Measurements from ENCODE around the gene SPTBN1. TPM values are rescaled to one million over a fixed set of nuclear protein-coding genes. Genes with fewer than 3 reads are reported as not detected.

Gene SPTBN1
- total RNA-seq, 1 experiment from 2014 or later, result 120 TPM

DNA sequence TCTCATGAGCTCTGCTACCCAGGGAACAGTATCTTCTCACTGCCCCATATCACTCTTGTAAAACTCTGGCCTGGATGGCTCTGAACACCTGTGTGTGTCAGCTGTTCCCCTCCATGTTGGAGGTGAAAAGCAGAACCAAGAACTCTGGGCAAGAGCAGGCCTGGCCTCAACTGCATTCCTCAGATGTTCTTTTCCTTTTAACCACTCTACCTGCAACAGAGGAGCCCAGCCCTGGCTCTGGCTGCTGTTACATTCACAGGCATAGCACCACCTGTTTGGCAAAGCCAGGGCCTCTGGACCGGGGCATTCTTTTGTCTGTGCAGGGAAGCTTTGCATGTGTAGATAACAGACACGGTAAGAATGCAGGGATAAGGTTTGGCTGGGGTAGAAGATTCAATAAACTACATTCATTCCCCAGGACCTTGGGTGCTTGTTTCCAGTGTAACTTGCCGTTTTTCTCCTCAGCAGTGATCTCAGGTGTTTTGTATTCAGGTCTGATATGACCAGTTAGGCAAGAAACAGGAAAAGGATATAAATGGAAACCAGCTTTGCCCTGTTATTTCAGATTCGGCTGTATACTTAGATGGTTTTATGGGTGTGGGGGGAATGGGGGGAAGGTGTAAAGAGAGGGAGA is 95.1 kb downstream of the SPTBN1 start:
- no peak for DNase-seq (ENCODE audit: low read depth)

- DNase-seq (ENCODE audit: low read depth), result no peak
These were observed 96.9 kb downstream of the SPTBN1 start for GRCh38 chr2:54553075-54553474.

DNA sequence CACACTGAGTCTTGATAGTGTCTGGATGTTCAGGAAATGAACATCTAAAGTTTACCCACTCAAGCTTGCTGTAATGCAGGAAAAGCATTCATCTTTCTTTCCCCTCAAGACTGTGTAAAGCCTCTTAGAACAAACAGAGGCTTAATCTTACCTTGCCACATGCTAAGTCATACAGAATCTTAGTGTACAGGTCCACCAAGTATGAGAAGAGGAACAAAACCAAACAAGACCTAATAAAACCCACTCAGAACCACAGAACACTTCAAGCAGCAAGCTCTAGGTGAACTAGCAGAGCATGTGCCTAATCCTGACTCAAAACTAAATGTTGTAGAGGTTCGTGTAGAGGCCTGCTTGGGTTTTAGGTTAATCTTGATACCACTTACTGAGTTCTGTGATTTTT is 97.6 kb downstream of the SPTBN1 start:
- no peak for DNase-seq (ENCODE audit: low read depth)

- peak; percentile 58 for DNase-seq (ENCODE audit: low read depth)
These were observed 99.3 kb downstream of the SPTBN1 start for GRCh38 chr2:54555318-54555837.

- DNase-seq (ENCODE audit: low read depth), result peak; percentile 71
These were observed 100.5 kb downstream of the SPTBN1 start for GRCh38 chr2:54556621-54557121.

DNA sequence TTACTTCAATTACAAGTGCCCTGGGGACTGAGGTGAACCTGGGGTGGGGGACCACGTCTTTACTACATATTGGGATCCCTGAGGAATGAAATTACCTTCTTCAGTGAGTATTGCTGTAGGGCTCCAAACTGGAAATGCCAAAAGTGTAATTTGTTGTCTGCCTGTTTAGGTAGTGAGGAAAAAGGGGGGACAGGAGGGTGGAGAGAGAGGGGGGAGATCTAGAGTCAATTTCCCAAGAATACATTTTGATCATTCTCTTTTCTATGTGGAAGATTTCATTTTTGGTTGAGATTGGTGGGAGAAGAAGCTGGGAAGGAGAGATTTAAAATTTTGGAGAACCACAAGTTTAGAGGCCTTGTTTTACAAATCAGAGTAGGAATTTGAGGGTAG is 101.1 kb downstream of the SPTBN1 start:
- DNase-seq (ENCODE audit: low read depth), result no peak

- no peak for DNase-seq (ENCODE audit: low read depth)
These were observed 101.6 kb downstream of the SPTBN1 start for GRCh38 chr2:54557601-54558187.

DNA sequence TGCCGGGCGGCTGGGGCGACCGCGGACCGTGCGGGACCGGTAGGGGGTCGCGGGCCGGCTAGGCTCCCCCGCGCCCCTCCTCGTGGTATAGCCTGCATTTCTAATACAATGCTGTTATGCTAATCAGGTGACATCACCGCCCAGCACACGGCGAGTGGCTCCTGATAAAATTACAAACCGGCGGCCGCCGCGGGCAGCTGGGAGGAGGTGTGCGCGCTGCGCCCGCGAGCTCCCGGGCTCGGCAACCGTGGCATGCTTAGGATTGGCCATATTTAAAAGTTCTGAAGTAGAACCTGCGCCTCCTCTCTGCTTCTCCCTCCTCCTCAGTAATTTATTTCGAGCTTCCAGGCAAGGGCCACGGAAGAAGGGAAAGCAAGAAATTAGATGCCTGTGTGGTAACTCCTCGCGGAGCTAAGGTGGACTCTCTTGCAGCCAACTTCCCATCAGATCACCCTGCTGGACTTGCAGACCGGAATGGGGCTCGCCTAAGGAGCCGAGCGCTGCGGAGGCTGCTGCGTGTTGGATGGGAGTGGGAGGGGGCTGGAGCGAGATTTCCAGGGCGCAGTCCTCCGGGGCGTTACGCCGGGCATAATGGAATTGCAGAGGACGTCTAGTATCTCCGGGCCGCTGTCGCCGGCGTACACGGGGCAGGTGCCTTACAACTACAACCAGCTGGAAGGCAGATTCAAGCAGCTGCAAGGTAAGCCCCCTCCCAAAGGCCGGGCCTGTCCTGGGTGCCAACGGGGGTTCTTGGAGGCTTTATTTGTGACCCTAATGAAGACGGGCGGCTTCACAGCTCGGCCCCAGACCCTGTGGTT is 102.3 kb downstream of the SPTBN1 start:
- DNase-seq (ENCODE audit: low read depth), result no peak

DNA sequence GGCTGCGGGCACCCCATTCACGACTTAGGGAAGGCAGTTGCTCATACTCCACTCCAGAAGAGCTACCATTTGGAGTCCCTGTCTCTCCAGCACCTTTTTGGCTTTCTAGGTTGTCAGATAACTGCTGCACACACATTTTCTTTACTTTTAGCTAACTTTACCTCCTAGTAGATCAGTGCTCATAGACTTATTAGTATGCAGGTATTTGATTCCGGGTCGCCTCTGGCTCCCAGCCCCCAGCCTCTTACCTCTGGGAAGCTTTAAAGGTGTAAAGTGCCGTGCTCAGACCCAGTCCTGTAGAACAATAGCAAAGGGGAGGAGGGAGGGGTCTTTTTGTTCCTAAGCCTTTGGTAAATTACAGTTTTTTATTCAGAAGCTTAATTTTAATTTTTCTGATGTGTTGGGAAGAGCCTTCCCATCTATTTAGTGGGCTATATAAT is 102.9 kb downstream of the SPTBN1 start:
- no peak for DNase-seq (ENCODE audit: low read depth)

DNA sequence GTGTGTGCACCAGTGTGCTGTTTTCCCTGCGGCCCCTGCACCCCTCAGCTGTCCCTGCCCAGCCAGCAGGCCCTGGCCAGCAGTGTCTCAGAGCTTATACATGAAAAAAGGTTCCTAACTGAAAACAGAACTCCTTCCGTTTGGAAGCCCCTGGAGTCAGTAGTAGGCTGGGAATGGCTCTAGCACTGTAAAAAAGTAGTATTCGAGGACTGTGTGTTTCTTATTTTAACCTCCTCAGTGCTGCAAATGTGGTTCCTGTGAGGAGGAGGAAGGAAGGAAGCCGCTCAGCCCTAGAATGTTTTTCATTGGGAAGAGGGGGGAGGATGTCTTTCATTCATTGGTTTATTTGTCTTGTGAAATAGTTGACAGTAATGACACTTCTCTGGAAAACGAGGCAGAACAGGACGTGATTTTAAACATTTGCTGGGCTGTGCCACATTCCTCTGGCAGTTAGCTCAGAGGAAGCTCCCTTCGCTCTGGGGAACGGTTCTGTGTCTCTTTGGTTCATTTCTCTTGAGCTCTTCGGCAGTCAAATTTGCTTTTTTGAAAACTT is 103.5 kb downstream of the SPTBN1 start:
- peak; percentile 90 for DNase-seq (ENCODE audit: low read depth)

DNA sequence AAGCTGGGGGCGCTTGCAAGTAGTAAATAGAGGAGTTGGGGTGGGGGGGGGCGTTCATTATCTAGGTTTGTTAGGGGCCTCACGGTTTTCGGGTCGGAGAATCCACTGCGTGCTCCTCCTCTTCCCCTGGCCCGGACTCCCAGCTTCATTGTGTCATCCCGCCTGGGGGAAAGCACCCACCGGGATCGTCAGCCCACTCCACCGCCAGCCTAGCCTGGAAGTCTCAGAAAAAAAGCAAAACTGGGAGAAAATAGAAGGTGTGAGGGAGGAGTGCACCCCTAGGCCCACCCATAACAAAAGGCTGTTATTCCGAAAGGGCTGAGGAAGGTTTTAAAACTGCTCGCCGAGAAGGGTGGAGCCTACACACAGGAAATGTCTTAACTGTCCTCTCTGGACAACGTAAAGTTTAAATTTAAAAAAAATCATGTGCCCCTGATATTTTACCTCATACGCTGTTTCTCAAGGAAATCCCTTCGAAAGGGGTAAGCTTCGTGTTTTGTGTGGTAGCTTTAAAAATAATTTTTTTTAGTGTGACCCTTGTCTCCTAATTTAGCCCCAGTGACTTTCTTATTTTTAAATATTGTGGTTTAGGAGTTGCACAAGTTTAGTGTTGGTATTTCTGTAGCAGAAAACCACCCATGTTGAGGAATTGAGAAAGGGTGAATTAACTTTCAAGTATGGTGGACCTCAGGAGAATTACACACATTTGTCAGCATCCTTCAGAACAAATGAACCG is 104.2 kb downstream of the SPTBN1 start:
- DNase-seq (ENCODE audit: low read depth), result peak; percentile 83

GRCh38 chr2:54561010-54561409 is 104.9 kb downstream of the SPTBN1 start:
- no peak for DNase-seq (ENCODE audit: low read depth)

GRCh38 chr2:54564439-54564838 is 108.3 kb downstream of the SPTBN1 start:
- DNase-seq (ENCODE audit: low read depth), result no peak

- no peak for DNase-seq (ENCODE audit: low read depth)
These were observed 109.4 kb downstream of the SPTBN1 start for GRCh38 chr2:54565551-54565950.

DNA sequence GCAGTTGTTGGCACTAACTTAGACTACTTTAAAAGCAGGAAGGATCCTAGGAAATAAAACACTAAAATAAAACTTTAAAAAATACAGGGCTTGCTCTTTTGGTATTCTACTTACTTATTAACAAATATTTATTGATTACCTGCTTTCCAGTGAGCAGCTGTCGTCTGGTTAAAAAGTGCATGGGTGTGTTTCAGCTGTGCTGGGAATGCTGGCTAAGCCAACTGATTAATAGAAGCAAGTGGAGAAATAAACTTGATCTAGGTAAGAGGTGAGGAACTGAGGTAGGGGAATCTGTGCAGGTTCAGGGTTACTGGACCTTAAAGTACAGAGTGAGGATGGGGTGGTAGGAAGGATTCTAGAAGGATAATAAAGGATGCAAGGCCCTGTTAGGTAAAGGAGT is 110.8 kb downstream of the SPTBN1 start:
- DNase-seq (ENCODE audit: low read depth), result no peak

DNA sequence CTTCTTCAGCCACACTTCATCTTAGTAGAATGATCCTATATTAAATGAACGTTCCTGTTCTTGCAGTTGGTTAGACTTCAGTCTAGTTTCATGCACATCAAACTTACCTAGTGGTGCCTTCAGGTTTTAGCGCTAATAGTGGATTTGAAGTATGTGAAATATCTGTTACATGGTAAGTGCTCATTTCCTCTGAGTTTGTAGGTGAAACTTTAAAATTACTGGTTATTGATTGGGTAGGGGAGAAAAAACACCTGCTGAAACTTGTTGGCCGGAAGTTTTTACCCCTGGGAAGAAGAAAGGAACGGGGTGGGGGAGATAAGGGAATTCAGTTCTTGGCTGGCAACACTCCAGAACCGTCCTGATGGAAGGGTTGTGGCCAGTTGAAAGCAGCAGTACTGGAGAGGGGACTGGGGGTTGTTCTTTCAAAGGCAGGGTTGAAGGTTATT is 112.8 kb downstream of the SPTBN1 start:
- no peak for DNase-seq (ENCODE audit: low read depth)

DNA sequence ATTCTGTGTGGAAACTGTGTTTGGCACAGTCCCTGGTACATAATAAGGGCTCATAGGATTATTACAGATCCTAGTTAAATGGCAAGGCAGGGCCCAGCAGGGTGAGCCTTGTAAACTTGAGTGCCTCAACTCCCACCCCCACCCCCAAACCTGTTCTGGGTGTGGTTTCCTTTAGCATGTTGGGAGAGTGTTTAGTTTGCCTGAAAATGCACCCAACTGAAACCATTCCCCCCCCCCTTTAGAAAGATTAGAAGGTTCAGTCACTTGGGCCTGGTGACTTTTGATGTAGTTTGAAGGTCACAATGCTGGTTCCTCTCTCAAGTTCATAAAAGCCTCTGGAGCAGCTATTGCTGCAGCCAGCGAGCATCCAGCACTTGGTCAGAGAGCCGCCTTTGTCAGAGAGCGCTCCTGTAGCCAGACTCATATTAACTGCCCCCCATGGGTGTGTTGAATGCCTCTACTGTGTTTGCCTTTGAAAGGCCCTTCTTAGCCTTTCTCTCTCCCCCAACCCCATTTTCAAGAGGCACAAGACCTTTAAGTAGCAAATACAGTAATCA is 113.7 kb downstream of the SPTBN1 start:
- DNase-seq (ENCODE audit: low read depth), result no peak

DNA sequence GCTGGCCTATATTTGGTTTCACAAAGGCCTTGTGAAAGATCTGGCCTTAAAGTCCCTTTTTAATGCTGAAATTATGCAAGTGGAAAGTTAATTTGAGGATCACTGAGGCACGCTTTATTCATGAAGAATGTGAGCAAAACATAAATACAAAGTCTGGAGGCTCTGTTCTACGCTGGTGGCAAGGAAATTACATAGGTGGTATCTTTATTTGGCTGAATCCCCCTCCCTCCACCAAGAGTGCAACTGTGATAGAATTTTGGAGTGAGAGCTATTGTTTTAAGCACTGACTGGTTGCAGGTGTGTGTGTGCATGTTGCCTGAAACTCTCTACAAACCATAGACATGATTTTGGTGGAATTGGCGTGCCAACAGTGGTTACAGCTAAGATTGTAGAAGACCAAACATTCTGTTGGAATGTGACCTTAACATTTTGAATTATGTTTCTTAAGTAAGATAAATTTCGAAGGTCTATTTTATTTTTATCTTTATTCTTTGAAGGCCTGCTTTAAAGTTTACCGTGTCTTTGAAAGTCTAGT is 114.3 kb downstream of the SPTBN1 start:
- DNase-seq (ENCODE audit: low read depth), result no peak

DNA sequence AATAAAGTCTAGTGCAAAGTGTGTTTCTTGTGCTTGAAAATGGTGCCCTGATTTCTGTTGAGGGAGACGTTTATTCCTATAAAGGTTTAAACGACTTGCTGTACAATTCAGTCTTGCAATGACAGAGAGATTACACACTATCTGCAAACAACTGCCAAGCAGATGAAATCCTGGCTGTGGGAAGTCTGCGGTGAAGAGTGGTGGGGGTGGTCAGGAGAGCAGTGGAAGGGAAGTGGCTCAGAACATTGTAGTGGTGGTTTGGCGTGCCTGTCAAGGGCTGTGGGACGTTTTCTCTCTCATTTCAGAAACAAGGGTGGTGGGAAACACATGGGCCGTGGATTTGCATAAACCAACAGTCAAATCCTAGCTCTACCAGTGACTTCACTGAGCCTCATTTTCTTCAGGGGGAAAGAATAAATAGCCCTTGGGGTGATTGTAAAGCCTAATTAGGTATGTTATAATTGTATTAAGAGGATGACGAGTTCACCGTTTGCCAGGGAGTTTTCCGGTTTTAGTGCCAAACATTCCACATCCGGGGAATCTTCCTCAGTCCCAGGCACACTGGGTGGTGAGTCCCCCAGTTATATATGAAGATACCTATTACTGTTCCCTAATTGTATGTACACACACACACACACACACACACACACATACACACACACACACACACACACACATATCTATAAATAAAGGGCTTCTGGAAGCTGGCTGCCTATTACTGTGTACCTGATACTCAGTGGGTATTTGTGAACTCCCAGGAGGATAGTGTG is 115.0 kb downstream of the SPTBN1 start:
- DNase-seq (ENCODE audit: low read depth), result peak; percentile 95

DNA sequence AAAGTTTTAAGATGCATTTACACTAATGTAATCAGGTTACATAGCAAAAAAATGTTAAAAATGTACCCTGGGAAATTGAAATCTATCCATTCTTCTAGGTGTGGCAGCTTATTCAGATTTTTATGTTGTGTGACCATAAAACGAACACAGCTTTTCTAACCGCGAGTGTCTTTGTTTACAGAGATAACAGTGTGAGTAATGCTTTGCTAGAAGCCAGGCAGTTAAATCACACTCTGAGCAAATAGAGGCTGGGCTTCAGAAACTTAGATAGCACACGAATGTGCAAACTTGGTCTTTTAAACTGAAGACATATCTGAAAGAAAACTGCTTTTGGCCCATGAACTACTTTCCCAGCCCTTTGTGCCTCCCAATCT is 116.1 kb downstream of the SPTBN1 start:
- DNase-seq (ENCODE audit: low read depth), result peak; percentile 87
